GM12878 (cell line): ENCODE measurements around the gene DDX27. TPM values are rescaled to one million over a fixed set of nuclear protein-coding genes. Genes with fewer than 3 reads are reported as not detected.

Experiments used
- ATAC-seq: fragments of 200-7000 bp; cut with Tn5 transposase; 3 replicates; pipeline ENCODE4 v1.9.1; 2020; ENCODE audit warnings: mild to moderate bottlenecking, moderate library complexity
- BruUV-seq: library from RNA; stranded (reverse); fragments of 400-500 nt; replicated peaks from 2 replicates; lab custom pipeline; 2021; lab: Mats Ljungman, UMichigan
- CTCF ChIA-PET: fragments of 300-600 bp; sonication (Branson Sonifier 250); formaldehyde crosslinking; extraction: SDS; loops from one replicate; lab custom pipeline; 2021; ENCODE audit warnings: inconsistent platforms; lab: Yijun Ruan, JAX
- POLR2A ChIA-PET: fragments of 350-600 bp; formaldehyde crosslinking; extraction: SDS; loops from one replicate; lab custom pipeline; 2021; ENCODE audit warnings: inconsistent platforms; lab: Charles Lee
- RAD21 ChIA-PET: fragments of 300-600 bp; sonication (Branson Sonifier 250); formaldehyde crosslinking; loops from one replicate; lab custom pipeline; 2023; ENCODE audit warnings: antibody characterized with exemption; ENCODE audit not compliant: unreplicated experiment; lab: Charles Lee
- SMC1A ChIA-PET: fragments of 300-600 bp; sonication (Branson Sonifier 250); formaldehyde crosslinking; loops from one replicate; lab custom pipeline; 2023; ENCODE audit not compliant: unreplicated experiment, uncharacterized antibody; lab: Charles Lee
- DNase-seq: peaks from one replicate; pipeline ENCODE4 v3.0.0-alpha.2; 2011; ENCODE audit warnings: low read depth, low spot score
- FAIRE-seq: peaks from 3 replicates; lab custom pipeline; 2011; peaks lifted over from hg19 to GRCh38; lab: Jason Lieb, UNC
- H2AFZ ChIP-seq: 2 replicates; pipeline ENCODE4 v1.6.0; 2011; ENCODE audit warnings: low read depth, low read length, control low read depth; ENCODE audit not compliant: control insufficient read depth
- H3K27ac ChIP-seq: 2 replicates; pipeline ENCODE4 v1.5.1; 2011; ENCODE audit warnings: control low read depth; ENCODE audit not compliant: control insufficient read depth, insufficient read depth
- H3K27me3 ChIP-seq, 2 experiments: replicated peaks in 1 of 2; 2 replicates each; pipeline versions ENCODE4 v1.6.0 to v1.6.1; 2011; ENCODE audit warnings: low read length in 1 of 2; ENCODE audit not compliant: control insufficient read depth in 2 of 2, insufficient read depth in 2 of 2
- H3K36me3 ChIP-seq, 2 experiments: 2 replicates each; pipeline ENCODE4 v1.5.1; 2011; ENCODE audit warnings: low read length in 1 of 2; ENCODE audit not compliant: control insufficient read depth in 2 of 2, insufficient read depth in 2 of 2
- H3K4me1 ChIP-seq: 2 replicates; pipeline ENCODE4 v1.6.1; 2011; ENCODE audit warnings: mild to moderate bottlenecking, low read length, moderate library complexity, mixed read lengths; ENCODE audit not compliant: control insufficient read depth, insufficient read depth
- H3K4me2 ChIP-seq: 2 replicates; pipeline ENCODE4 v1.6.0; 2011; ENCODE audit warnings: control low read depth; ENCODE audit not compliant: control insufficient read depth, insufficient read depth
- H3K4me3 ChIP-seq: fragments of 200-600 bp; sonication (generic); 2 replicates; pipeline ENCODE4 v1.5.1; 2016
- H3K79me2 ChIP-seq: 2 replicates; pipeline ENCODE4 v1.6.0; 2011; ENCODE audit warnings: low read length; ENCODE audit not compliant: control insufficient read depth, insufficient read depth
- H3K9ac ChIP-seq: 2 replicates; pipeline ENCODE4 v1.8.0; 2011; ENCODE audit warnings: low read length, control low read depth, mixed read lengths; ENCODE audit not compliant: control insufficient read depth, insufficient read depth
- H3K9me3 ChIP-seq: replicated peaks from 3 replicates; pipeline ENCODE4 v1.5.1; 2011; ENCODE audit warnings: mild to moderate bottlenecking, low read length; ENCODE audit not compliant: control insufficient read depth, insufficient read depth
- H4K20me1 ChIP-seq: 2 replicates; pipeline ENCODE4 v1.6.0; 2011; ENCODE audit not compliant: control insufficient read depth, insufficient read depth
- CHD2 ChIP-seq: IDR thresholded peaks from 2 replicates; pipeline ENCODE4 v1.6.1; 2011; ENCODE audit warnings: low read depth, low read length, improper control_type of control experiment, borderline replicate concordance
- FOXM1 ChIP-seq: IDR thresholded peaks from 2 replicates; pipeline ENCODE4 v1.6.1; 2012; ENCODE audit warnings: low read depth, mild to moderate bottlenecking, inconsistent platforms, low read length, moderate library complexity
- KLF5 ChIP-seq: fragments of 450-650 bp; IDR thresholded peaks from 2 replicates; pipeline ENCODE4 v1.6.1; 2014; ENCODE audit warnings: mild to moderate bottlenecking; ENCODE audit not compliant: partially characterized antibody
- POU2F2 ChIP-seq: IDR thresholded peaks from 3 replicates; pipeline ENCODE4 v1.6.1; 2011; ENCODE audit warnings: low read depth, mild to moderate bottlenecking, low read length, borderline replicate concordance
- SMC3 ChIP-seq: IDR thresholded peaks from 2 replicates; pipeline ENCODE4 v1.6.1; 2011; ENCODE audit warnings: low read length, improper control_type of control experiment, borderline replicate concordance
- TARDBP ChIP-seq: IDR thresholded peaks from 2 replicates; pipeline ENCODE4 v1.6.1; 2016; ENCODE audit warnings: borderline replicate concordance
- ZBED1 ChIP-seq: IDR thresholded peaks from 2 replicates; pipeline ENCODE4 v1.6.1; 2016; ENCODE audit warnings: borderline replicate concordance
- in situ Hi-C: fragments of 300-500 bp; cut with MboI; formaldehyde crosslinking; loops from 9 replicates; pipeline ENCODE4 v1.14.3; 2018; ENCODE audit warnings: mixed read lengths
- intact Hi-C: fragments of 100-400 bp; cut with micrococcal nuclease; formaldehyde crosslinking; loops from one replicate; pipeline ENCODE4 v1.14.2; 2022; ENCODE audit not compliant: unreplicated experiment
- polyA plus RNA-seq, 11 experiments: library from polyadenylated mRNA; depleted of rRNA in 4 of 11; unstranded in 6 of 11; stranded (reverse) in 5 of 11; fragments of >200 nt; fragmentation: Nextera tagmentation in 4 of 11; fragmentation: Illumina TruSeq in 1 of 11; extraction: Ambion mirVana in 4 of 11; extraction: Trizol in 1 of 11; gene quantifications; 1 replicate in 1 of 11; 2 replicates in 10 of 11; pipeline versions ENCODE4 v1.2.1 to v1.2.3, GENCODE V29; 2011 to 2016; ENCODE audit warnings: inconsistent platforms in 2 of 11, missing spikeins in 2 of 11, low read depth in 1 of 11
- total RNA-seq, 4 experiments: library from RNA; depleted of rRNA in 3 of 4; stranded (reverse); fragments of >200 nt in 3 of 4; fragmentation: Illumina TruSeq in 1 of 4; extraction: Trizol in 1 of 4; gene quantifications; 2 replicates each; pipeline versions ENCODE4 v1.2.1 to v1.2.3, GENCODE V29; 2013 to 2021
- TF ChIP-seq, protein P1 (sequence below): IDR thresholded peaks from 2 replicates; pipeline ENCODE4 v1.6.1; 2012; ENCODE audit warnings: low read length, inconsistent platforms
- TF ChIP-seq, protein P2 (sequence below): IDR thresholded peaks from 2 replicates; pipeline ENCODE4 v1.6.1; 2011; ENCODE audit warnings: low read depth, mild to moderate bottlenecking, low read length, moderate library complexity, borderline replicate concordance; ENCODE audit errors: extremely low read depth
- TF ChIP-seq, protein P3 (sequence below): IDR thresholded peaks from 2 replicates; pipeline ENCODE4 v1.6.1; 2011; ENCODE audit warnings: borderline replicate concordance, low read depth, mild to moderate bottlenecking, moderate library complexity, low read length; ENCODE audit not compliant: insufficient read depth, poor library complexity, severe bottlenecking

Gene DDX27
- total and polyA plus RNA-seq, 10 of the 15 experiments (the other 5 are each of a cell fraction or from before 2014, with no cell fraction given), result 19.8 to 78.8 (median 54.9) TPM

GRCh38 chr20:49286689-49287551, 67.7 kb downstream of the DDX27 start (continued):
- no peak for TF ChIP-seq SMC3
- peak; percentile 97 for TF ChIP-seq KLF5

DNA sequence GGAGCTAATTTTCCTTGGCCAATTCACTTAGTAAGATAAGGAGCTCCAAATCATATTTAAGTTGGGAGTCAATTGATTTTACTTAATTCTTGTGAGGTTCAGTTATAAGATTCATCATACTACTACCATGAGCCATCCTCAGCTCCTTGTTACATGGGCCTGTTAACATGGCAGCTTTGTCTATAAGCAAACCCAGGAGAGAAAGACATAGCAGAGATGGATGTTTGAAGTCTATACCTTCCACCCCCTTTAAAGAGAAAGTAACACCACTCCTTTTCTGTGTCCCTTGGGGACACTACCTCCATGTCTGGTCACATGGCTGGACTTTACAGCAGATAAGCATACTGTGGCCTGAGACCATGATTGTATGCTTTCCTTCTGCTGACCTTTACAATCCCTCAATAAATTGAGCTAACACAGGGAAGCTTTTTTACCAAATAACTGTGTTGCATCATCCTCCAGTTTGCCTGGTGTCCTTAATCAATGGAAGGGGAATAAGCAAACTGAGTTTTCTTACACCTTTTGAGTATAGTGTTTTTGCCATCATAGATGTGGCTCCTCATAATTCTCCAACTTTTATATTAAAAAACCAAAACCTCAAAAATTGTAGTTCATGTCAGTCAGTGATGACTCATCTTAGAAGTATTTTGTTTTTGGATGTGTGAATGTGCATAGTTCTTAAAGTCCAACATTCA, 68.5 kb downstream of the DDX27 start:
- intact Hi-C loops (no loop called here), in situ Hi-C loops (no loop called here)
- ChIA-PET RAD21 (interaction anchor here (0.8 kb wide), 1 partner anchor 11 kb away, joined by 3 read pairs; no protein-coding TSS in a partner anchor), SMC1A (interaction anchor here (1.2 to 1.5 kb wide), 5 partner anchors 11 to 122 kb away, joined by 3 to 7 read pairs (median 3); no protein-coding TSS in a partner anchor), CTCF (interaction anchor here (1.0 to 1.6 kb wide), 2 partner anchors 41 to 70 kb away, joined by 4 read pairs; no protein-coding TSS in a partner anchor), POLR2A (interaction anchor here (0.6 to 1.5 kb wide), 3 partner anchors 11 to 45 kb away, joined by 3 to 6 read pairs (median 3); no protein-coding TSS in a partner anchor)
- peaks cover 58% of the 10 kb centered on the region for H3K79me2 ChIP-seq
- no peak overlapping the region for H2AFZ ChIP-seq
- no peak for FAIRE-seq
- H3K9ac ChIP-seq, result no peak overlapping the region
- peaks cover 12% of the 10 kb centered on the region for H3K4me1 ChIP-seq
- ATAC-seq, result peak; percentile 29
- H3K4me3 ChIP-seq, result 0 out of 2 replicates have a peak overlapping the region, but pooled peaks have one; percentile 0
- peaks cover 30% of the 10 kb centered on the region for H3K9me3 ChIP-seq
- peak overlapping the region; percentile 79 for H3K4me2 ChIP-seq
- no peak for DNase-seq
- H3K27ac ChIP-seq, result no peak overlapping the region
- H4K20me1 ChIP-seq, result peaks cover 33% of the 10 kb centered on the region
- H3K27me3 ChIP-seq, result no peaks in the 10 kb centered on the region
- TF ChIP-seq FOXM1 (no peak), ZBED1 (0 out of 2 replicates have a peak, but pooled peaks have one; percentile 9), POU2F2 (no peak), CHD2 (no peak), TARDBP (no peak)
- TF ChIP-seq, protein P1, sequence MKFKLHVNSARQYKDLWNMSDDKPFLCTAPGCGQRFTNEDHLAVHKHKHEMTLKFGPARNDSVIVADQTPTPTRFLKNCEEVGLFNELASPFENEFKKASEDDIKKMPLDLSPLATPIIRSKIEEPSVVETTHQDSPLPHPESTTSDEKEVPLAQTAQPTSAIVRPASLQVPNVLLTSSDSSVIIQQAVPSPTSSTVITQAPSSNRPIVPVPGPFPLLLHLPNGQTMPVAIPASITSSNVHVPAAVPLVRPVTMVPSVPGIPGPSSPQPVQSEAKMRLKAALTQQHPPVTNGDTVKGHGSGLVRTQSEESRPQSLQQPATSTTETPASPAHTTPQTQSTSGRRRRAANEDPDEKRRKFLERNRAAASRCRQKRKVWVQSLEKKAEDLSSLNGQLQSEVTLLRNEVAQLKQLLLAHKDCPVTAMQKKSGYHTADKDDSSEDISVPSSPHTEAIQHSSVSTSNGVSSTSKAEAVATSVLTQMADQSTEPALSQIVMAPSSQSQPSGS, result 0 out of 2 replicates have a peak, but pooled peaks have one; percentile 10
- TF ChIP-seq, protein P2, sequence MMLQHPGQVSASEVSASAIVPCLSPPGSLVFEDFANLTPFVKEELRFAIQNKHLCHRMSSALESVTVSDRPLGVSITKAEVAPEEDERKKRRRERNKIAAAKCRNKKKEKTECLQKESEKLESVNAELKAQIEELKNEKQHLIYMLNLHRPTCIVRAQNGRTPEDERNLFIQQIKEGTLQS, result no peak
- TF ChIP-seq, protein P3, sequence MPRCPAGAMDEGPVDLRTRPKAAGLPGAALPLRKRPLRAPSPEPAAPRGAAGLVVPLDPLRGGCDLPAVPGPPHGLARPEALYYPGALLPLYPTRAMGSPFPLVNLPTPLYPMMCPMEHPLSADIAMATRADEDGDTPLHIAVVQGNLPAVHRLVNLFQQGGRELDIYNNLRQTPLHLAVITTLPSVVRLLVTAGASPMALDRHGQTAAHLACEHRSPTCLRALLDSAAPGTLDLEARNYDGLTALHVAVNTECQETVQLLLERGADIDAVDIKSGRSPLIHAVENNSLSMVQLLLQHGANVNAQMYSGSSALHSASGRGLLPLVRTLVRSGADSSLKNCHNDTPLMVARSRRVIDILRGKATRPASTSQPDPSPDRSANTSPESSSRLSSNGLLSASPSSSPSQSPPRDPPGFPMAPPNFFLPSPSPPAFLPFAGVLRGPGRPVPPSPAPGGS, result no peak
- H3K36me3 ChIP-seq, result peaks cover 44 to 66% of the 10 kb centered on the region in 2 experiments
- BruUV-seq, result TSS peak; percentile 1
